Ecto neural progenitor cell (in vitro differentiated cells): ENCODE results near the gene ASB2.

Experiments used
- DNase-seq: peaks from one replicate; pipeline ENCODE4 v3.0.0-alpha.2; 2018; ENCODE audit warnings: low spot score

Gene ASB2

GRCh38 chr14:93976477-93977057, at the start of gene ASB2:
Gene ASB2, minus strand, starts transcription at chr14:93976570. Its CDS starts 12,031 bp downstream, at chr14:93964539.
- no peak for DNase-seq

- DNase-seq: no peak
Observed at GRCh38 chr14:94025720-94026119, 49.4 kb upstream of the ASB2 start.

GRCh38 chr14:94024549-94024948, 48.2 kb upstream of the ASB2 start:
- no peak for DNase-seq

- no peak for DNase-seq
Observed at GRCh38 chr14:94022532-94023411, 46.4 kb upstream of the ASB2 start.

DNA sequence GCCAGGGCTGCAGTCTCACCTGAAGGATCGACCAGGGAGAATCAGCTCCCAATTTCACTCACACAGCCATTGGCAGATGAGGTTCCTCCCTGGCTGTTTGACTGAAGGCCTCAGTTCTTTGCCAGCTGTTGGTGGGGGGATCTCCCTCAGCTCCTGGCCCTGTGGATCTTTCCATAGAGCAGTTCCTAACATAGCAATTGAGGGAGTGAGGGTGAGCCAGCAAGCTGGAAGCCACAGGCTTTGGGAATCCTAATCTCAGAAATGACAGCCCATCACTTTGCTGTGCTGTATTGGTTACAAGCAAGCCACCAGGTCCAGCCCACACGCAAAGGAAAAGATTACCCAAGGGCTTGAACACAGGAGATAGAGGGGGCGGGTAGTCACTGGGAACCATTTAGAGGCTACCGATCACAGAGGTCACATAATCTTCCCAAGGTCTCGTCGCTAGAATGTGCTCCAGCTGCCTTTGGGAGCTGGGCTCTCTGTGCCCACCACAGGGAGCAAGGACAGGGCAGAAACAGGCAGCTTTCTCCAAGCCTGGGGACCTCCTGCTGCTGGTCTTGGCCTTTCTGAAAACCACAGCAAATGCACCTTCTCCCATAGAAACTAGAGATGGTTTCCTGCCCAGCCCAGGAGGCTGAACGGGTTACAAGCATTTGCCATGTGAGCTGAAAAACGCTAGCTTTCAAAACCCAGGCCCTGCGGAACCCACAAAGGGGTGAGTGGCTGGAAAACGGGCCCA, 45.2 kb upstream of the ASB2 start:
- DNase-seq: no peak

DNA sequence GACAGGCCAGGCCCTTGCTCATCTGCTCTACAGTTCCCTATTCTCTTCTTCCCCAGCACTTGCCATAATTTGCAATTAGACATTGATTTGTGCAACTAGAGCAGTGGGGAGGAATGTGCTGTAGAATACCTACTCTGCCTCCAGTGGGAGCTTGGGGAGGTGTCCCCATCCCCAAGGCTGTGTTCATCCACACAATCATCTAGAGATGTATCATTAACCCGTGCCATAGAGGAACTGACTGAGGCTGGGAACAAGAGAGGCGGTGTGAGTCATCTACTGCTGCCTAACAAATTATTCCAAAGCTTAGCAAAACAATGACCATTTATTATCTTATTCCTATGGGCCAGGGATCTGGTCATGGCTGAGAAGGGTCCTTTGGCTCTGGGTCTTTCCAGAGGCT, 44.6 kb upstream of the ASB2 start:
- no peak for DNase-seq

DNA sequence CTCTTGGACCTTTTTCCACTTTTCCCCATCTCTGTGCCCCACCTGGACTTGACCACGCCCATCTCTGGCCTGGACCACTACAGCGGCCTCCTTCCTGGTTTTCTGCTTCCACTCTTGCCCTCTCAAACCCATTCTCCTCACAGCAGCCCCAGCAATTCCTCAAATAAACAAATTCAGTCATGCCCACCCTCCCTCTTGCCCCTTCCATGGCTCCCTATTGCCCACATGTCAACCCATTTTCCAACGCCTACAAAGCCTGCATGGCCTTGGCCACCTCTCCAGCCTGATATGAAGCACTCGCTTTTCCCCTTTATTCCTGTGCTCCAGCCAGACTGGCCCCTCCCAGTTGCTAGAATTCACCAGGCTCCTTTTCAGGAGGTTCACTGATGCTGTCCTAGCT, 43.9 kb upstream of the ASB2 start:
- no peak for DNase-seq

DNA sequence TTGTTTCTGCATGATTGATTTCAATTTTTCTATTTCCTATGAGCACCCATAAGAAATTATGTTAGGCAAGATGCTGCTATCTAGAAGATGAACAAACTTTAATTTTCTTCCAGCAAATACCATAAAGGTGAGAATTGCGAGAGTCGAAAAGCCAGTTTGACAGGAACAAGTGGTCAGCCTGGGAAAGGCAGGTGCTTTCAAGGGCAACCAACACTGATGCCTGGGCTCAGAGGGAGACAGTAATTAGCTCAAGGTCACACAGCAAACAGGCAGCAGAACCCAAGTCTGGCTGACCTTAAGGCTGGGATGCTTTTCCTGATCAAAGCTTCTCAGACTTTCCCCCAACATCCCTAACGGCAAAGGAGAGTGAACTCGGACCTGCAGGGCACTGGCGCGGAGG, 43.0 kb upstream of the ASB2 start:
- no peak for DNase-seq

DNA sequence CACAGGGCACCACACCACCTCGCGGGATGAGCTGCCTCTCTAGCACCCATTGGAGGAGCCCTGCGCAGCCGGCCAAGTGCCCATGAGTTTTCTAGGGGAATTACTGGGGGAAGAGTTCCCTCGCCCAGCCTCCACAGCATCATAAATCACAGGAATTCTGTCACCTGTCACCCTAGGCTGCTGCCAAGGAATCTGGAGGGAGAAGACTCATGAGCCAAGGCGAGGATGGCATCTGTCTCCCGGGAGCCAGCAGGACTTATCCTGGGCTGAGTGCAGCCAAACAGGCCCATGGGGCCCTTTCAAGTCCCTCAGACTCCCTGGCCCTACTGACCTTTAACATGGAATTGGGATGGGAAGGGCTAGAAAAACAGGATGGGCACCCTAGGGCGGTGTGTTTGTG, 41.9 kb upstream of the ASB2 start:
- DNase-seq: no peak

DNA sequence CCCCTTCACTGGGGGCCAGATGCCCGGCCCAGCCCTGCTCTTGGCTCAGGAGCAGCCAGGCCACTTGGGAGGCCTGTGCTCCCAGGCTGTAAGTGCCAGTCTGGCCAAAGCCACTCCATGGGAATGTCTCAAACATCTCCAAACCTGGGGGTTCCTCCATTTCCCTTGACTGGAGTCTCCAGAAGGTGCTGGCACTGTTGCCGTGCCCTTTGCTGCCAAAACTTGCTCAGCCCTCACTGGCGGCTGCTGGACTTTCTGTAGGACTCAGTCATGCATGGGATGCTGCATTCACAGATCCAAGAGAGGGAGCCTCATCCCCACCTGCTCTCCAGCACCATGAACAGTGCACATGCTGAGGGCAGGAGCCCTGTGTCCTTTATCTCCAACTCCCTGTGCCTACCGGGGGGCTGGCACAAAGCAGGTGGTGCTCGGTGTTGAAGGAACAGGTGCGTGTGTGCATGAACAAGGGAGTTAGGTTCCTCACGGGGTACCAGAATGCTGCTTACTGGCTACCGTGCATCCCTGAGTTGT, 40.1 kb upstream of the ASB2 start:
- DNase-seq: no peak

- DNase-seq: no peak
Observed at GRCh38 chr14:94015223-94015622, 38.9 kb upstream of the ASB2 start.

DNA sequence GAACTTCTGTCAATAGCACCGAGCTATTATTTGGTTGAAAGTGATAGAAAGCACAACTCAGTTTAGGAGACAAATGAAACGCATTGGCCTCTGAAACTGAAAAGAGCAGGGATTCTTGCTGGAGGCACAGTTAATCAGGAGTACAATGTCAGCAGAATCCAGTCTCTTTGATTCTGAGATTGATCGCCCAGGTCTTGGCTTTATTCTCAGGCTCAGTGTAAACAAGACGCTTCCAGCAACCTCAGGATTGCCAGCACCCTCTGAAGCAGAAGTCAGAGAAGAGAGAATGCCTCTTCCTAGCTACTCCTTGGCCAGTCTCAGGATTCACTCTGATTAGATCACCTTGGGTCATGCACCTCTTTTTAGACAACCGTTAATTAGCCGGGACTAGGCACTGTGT, 38.0 kb upstream of the ASB2 start:
- no peak for DNase-seq

DNA sequence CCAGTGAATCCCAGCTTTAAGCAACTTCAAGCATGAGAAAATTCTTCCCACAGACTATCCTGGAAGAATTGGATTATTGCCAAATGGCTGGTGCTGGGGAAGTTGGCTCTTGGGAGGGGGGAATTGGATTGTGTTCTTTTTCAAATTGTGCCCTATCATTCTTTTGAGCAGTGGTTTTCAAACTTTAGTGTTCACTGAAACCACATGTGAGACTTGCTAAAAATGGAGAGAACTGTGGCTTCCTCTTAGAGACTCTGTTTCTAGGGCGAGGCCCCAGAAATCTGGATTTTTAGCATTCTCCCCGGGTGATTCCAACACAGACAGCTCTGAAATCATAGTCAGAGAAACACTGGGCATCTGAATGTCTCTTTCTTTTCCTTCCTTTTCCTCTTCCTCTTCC, 35.4 kb upstream of the ASB2 start:
- no peak for DNase-seq

DNA sequence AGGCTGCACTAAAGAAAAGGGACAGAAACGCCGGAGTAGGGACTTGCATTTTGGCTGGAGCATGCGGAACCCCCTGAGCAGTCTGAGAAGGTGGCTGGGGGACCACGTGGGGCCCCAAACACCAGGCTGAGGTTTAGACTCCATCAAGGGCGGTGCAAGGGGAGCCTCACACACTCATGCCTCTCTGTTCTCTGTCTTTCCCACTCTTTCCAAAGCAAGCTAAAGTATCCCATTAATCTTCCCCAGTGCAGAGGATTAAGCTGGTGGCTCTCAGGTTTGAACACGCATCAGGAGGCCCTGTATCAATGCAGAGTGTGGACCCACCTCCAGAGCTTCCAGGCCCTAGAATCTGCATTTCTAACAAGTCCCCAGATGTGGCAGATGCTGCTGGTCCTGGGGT, 34.3 kb upstream of the ASB2 start:
- no peak for DNase-seq

DNA sequence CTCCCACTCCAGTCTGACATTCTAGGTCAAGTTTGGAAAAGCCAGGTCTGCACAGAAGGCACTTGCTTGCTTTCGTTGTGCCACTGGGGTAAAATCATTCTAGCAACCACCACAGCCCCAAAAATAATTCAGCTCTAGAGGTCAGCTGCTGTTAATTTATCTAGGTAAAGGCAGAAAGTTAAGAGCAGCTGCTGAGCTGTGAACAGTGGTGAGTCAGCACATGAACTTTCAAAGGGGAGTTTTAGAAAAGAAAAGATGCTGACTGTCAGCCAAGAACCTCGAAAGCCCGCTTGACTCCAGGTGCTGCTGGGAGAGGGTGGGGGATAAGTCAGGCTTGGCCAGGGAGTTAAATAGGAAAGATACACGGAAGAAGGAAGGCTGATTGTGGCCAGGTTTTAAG, 33.4 kb upstream of the ASB2 start:
- DNase-seq: no peak

GRCh38 chr14:94008234-94008633, 31.9 kb upstream of the ASB2 start:
- DNase-seq: no peak

GRCh38 chr14:94005324-94006073, 29.1 kb upstream of the ASB2 start:
- DNase-seq: no peak

DNA sequence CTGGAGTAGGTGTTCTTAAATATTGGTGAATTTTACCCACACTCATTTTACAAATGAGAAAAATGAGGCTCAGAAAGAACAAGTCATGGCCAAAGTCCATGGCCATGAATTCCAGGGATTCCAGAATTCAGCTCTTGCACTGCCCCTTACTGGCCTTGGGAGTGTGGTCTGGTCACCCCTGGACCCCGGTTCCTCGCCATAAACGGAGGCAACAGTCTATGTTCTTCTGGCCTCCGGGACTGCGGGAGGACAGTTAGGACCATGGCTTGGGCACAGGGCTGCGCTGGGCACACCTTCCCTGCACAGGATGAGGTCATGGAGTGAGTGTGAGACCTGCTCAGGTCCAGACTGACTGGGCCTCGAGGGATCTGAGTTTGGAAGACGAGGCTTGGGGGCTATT, 27.6 kb upstream of the ASB2 start:
- DNase-seq: no peak

DNA sequence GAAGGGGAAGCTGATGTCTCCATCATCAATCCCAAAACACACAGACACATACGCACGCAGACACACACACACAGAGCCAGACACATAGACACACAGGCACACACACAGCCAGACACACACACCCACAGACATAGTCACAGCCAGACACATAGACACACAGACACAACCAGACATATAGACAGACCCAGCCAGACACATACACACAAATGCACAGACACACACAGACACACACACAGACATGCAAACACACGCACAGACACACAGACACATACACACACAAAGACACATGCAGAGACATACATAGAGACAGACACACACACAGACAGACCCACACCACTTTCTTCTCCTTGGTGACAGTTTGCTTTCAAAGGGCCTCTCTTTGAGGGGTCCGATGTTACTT, 27.0 kb upstream of the ASB2 start:
- DNase-seq: no peak

GRCh38 chr14:94001501-94002396, 25.4 kb upstream of the ASB2 start:
- peak; percentile 75 for DNase-seq

DNA sequence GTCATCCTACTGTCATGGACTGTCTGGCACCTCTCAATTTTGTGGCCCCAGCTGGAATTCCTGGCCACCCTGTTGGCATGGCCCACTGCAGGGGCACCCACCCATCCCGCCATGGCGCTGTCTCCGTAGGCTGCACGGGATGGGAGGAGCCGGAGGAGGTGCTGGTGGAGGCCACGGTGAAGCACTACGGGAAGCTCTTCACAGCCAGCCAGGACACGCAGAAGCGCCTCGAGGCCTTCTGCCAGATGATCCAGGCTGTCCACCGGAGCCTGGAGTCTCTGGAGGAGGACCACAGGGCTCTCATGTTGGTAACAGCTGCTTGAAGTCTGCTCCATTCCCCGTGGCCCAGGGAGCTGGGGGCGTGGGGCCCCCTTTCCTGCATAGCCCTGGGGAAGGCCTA, 24.6 kb upstream of the ASB2 start:
- DNase-seq: no peak
